Measurements from ENCODE around the gene PIGU. TPM values are rescaled to one million over a fixed set of nuclear protein-coding genes. Genes with fewer than 3 reads are reported as not detected.

The PIGU gene
- total RNA-seq, 1 experiment from 2014 or later, result 32.8 TPM

DNA sequence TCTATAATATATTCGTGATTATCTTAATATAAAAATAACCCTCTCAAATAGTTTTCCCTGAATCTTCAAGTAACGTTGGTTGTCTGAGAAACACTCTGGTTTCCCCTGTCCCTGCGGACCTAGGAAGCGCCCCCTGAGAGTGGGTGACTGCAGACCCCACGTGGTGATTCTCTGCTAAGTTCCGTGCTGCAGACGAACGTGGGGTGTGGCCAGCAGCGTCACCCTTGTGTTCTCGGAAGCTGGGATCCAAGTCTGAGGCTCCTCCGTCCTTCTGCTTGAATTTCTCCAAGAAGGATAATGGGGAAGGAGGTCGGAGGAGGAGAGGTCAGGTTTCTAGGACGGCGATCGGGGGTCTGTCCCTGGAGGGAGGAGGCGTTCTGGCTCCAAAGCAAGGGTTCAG lies 135.0 kb downstream of the PIGU start:
- Histone ChIP-seq H3K23ac (ENCODE audit: insufficient read length, low read depth, low read length) (no peak overlapping the region), H2BK12ac (ENCODE audit: insufficient read length, low read depth, low read length) (no peak overlapping the region), H2BK120ac (ENCODE audit: low read depth, low read length, poor library complexity, severe bottlenecking) (no peak overlapping the region), H4K20me1 (ENCODE audit: control insufficient read depth, insufficient read depth, insufficient read length) (no peaks in the 10 kb centered on the region), H3K4me2 (ENCODE audit: insufficient read depth, insufficient read length, low read length) (no peak overlapping the region), H2BK20ac (ENCODE audit: low read depth, low read length, poor library complexity, severe bottlenecking) (no peak overlapping the region), H2AFZ (ENCODE audit: low read length) (no peak overlapping the region), H3K9me3 (ENCODE audit: control insufficient read depth, low read depth, low read length) (no peaks in the 10 kb centered on the region), H4K5ac (ENCODE audit: insufficient read length, low read depth, low read length) (no peak overlapping the region), H3K56ac (ENCODE audit: insufficient read length, low read depth, low read length) (no peak overlapping the region), H3K79me2 (ENCODE audit: insufficient read depth, low read length) (no peaks in the 10 kb centered on the region), H3K9ac (ENCODE audit: extremely low read depth, insufficient read length, low read length) (no peak overlapping the region), H3K79me1 (ENCODE audit: insufficient read depth, low read depth, low read length, poor library complexity, severe bottlenecking) (no peaks in the 10 kb centered on the region), H3K23me2 (ENCODE audit: insufficient read length, low read depth, low read length, poor library complexity, severe bottlenecking) (peaks cover 3% of the 10 kb centered on the region), H2AK5ac (ENCODE audit: insufficient read length, low read length) (no peak overlapping the region), H4K8ac (replicated peaks; ENCODE audit: insufficient read length, low read depth, low read length) (no peak overlapping the region), H3K14ac (ENCODE audit: insufficient read depth, low read length) (no peak overlapping the region), H3K27me3 (ENCODE audit: insufficient read depth, low read length) (no peaks in the 10 kb centered on the region; the same call in 1 of the 2 replicates), H4K91ac (ENCODE audit: insufficient read length, low read depth, low read length) (no peak overlapping the region), H3K4ac (ENCODE audit: low read depth, low read length) (no peak overlapping the region), H2BK5ac (ENCODE audit: insufficient read length, low read length) (no peak overlapping the region), H3K4me1 (ENCODE audit: insufficient read depth, low read length) (no peaks in the 10 kb centered on the region), H3K18ac (ENCODE audit: insufficient read length, low read depth, low read length) (no peak overlapping the region), H2BK15ac (ENCODE audit: low read depth, low read length) (no peak overlapping the region), H3T11ph (ENCODE audit: low read length) (no peak overlapping the region), H3K27ac (ENCODE audit: insufficient read length, low read depth, low read length) (no peak overlapping the region)
- no peak for DNase-seq
- H3K9me3 Mint-ChIP-seq, result peaks cover 0 to 1% of the 10 kb centered on the region in 2 experiments; a peak in 1 of 5 replicates
- H3K27me3 Mint-ChIP-seq (ENCODE audit: low read depth), result peaks cover 9% of the 10 kb centered on the region
- no peak for TF ChIP-seq CTCF (conservative IDR thresholded peaks at IDR 0.05)
- H3K27ac Mint-ChIP-seq, result no peak overlapping the region
- no peak overlapping the region for H3K4me3 Mint-ChIP-seq
- no CpG with 5 or more reads among the region's 16 CpGs for WGBS (ENCODE audit: extremely low coverage, insufficient read length, low lambda C conversion rate)
- peaks cover 15 to 16% of the 10 kb centered on the region in 2 experiments for H3K4me1 Mint-ChIP-seq
- H3K36me3 Mint-ChIP-seq (ENCODE audit: insufficient read depth in 1 of 3, low read depth in 3 of 3), result peaks cover 16 to 43% (median 28%) of the 10 kb centered on the region in 3 experiments; a peak in 6 of 7 replicates
